NCI-H748 (cell line): Measurements from ENCODE around the gene STAT4.
A peak's percentile ranks its signal among the peaks of the same experiment; 100 is the strongest.
"Not testable (repeated sequence)": the region's sequence is repeated elsewhere in the genome, so short reads cannot be mapped to it uniquely, and the experiment has no call there.

Experiments used
- DNase-seq: peaks from one replicate; lab custom pipeline; 2025; ENCODE audit not compliant: unreplicated experiment; lab: John Stamatoyannopoulos, UW

The STAT4 gene

DNA sequence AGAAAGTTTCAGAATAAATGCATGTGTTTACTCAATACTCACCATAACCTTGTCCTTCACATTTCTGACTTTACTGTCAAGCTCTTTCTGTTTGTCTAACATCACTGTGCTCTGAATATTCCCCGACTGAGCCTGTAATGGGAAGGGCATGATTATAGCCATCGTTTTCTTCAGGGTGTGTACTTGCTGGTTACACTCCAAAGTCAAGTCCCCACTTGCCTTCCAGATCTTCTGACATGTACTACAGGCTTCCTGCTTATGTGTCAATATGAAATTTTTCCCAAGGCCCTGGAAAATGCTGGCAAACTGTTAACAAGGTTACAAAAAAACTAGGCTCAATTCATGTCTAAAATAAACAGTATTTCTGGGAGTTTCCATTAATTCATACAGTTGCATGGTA, 149.8 kb downstream of the STAT4 start:
- no peak for DNase-seq

DNA sequence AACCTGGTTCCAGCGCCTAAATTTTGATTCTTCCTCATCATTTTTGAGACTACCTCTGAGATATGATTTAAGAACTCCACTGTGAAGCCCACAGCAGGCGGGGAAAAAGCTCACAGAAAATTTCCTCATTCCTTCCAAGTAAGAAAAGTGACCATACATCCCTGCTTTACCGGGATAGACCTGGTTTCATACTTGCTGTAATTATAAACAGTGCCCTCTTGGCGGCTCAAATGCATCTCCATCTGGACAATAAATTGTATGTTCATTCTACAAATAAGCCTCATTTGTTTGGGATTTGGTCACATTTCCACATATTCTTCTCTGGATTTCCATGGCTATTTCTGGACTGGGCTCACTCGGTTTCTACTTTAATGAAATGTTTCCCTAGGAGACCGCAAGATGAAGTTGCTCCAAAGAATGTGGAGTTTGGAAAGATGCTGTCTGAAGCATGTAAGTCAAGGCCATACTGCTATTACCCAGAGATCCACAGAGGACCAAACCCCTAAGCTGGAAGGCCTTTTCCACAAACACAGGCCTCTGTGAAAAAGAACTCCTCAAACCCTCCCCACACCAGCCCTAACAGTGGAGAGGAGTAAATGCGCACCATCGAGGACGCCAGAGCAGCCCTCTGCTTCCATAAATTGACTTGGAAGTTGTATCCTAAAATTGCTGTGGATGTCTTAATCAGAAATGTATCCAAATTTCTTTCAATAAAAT, 150.7 kb downstream of the STAT4 start:
- no peak for DNase-seq

DNA sequence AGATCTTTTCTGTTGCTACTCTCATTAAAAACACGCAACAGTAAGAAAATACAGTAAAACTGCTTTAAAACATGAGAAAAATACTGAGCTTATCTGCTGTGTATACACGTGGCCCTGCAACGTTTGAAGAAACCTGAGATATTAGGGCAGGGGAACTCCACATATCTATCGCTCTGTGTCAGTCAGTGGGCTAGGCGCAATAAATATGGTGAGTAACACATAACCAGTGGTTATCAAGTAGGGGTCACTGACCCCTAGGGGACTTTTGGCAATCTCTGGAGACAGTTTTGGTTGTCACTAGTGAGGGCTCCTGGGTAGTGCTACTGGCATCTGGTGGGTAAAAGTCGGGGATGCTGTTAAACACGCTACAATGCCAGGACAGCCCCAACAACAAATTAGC, 151.7 kb downstream of the STAT4 start:
- no peak for DNase-seq

- no peak for DNase-seq
These were observed 153.2 kb downstream of the STAT4 start for GRCh38 chr2:190997526-190998113.

DNA sequence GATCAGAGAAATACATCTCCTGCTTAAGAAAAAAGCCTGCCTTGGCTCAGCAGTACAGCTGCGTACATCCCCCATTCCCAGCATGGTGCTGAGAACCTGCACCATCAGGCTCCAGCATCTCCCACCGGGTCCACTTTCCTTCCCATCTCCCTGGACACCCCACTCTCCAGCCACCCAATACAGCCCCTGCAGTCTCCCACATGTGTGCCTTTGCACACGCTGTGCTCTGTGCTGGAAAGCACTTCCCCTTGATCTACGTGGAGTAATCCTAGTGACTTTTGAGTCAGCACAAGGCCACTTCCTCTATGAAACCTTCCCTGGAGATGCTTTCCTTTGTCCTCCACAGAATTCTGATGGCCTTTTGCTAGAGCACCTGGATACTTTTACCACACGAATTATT, 153.8 kb downstream of the STAT4 start:
- no peak for DNase-seq

DNA sequence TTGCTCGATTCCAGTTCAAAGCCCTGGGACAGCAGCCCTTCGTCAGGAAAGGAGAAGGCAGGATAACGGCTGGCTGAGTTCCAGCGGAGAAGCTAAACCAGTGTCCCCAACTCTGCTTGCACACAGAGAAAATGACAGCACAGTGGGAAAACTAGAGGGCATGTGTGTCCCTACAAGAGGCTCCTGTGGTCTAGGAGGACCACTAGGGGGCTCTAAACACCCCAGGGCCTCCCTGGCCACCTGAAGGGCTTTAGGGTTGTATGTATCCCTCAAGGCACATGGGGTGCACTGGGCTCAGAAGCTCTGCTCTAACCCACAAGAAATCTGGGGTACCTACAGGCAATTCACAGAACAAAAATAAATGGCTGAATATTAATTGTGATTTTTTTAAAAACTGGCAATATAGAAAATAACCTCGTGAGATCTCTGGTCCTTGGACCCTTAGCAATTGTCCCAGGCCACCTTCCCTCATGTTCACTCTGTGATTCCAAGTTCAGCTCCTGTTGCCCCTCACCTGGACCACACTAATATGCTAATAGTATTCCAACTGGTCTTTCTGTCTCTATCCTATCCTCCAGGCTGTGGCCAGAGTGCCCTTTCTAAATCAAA, 154.4 kb downstream of the STAT4 start:
- DNase-seq, result peak; percentile 49

DNA sequence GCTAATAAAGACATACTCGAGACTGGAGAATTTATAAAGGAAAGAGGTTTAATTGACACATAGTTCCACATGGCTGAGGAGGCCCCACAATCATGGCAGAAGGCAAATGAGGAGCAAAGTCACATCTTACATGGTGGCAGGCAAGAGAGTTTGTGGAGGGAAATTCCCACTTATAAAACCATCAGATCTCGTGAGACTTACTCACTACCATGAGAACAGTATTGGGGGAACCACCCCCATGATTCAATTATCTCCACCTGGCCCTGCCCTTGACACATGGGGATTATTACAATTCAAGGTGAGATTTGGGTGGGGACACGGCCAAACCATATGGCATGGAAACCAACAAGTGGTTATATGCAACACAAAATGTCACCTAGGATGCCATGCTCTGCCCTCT, 155.5 kb downstream of the STAT4 start:
- not testable (repeated sequence) for DNase-seq

DNA sequence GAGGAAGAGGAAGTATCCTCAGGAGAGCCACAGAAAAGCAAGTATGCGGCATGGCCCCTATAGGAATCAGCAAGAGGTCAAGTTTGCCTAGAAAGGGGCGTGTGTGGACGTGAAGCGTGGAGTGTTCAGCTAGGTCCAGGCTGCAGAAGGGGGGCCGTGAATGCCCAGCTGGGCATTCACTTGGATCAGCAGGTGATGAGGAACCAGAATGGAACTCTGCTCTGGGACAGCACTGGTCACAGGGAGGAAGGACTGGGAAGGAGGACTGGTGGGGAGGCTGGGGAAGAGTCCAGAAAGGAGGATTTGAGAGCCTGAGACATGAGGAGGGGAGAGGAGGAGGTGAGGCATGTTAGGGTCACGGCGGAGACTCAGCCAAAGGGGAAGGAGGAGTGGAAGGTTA, 156.6 kb downstream of the STAT4 start:
- no peak for DNase-seq

- DNase-seq, result no peak
These were observed 157.5 kb downstream of the STAT4 start for GRCh38 chr2:190993292-190993643.

DNA sequence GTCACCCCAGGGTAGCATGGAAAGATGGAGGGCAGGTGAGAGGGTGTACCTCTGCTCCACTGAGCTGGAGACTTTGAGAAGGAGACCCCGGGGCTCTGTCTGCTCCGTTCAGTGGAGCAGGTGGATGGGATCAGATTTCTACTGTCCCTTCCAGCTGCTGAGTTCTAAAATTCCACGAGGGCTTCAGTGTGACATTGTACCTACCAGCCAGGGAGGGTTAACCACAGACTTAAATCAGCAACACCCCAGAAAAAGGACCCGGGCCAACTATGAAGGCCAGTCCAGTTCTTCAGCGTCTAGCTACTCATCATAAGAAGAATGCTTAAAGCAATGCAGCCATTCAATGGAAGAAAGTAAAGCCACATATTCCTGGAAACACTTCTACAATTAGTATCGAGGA, 160.7 kb downstream of the STAT4 start:
- DNase-seq, result no peak

DNA sequence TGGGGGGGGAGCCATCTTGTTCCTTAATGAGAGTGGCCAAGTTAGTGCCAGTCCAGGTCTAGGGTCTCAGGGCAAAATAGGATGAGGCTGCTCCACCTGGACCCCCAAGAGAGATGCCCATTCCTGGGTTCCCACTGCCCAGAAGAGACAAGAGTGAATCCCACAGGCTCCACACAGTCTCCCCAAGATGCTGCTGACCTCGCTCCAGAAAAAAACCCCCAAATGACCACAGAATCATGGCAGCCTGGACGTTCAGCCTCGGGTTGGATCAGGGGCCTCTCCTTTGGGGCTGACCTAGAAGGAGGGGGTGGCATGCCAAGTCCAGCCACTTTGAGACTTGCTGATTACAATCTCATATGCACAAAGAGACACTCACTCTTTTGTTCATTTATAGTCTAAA, 161.9 kb downstream of the STAT4 start:
- DNase-seq, result no peak

GRCh38 chr2:190987938-190988337, 162.9 kb downstream of the STAT4 start:
- DNase-seq, result no peak

GRCh38 chr2:190987116-190987515, 163.7 kb downstream of the STAT4 start:
- DNase-seq, result no peak

- DNase-seq, result peak; percentile 58
These were observed 164.4 kb downstream of the STAT4 start for GRCh38 chr2:190986221-190986953.

DNA sequence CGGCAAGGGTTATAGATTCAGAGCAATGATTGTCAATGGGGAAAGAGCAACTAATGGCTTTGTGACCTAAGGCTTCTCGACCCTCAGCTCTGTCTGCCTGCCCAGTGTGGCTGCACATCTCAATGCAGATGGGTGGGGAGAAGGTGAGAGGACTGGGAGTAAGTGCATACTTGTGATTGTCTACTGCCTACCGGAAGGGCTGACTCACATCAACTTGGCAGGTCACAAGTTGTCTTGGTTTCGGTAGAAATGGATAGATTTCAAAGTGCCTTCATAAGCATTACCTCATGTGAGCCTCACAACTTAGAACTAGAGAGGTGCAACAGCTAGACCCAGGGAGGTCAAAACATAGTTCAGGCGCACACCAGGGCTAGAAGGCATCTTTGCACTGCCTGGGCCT, 166.2 kb downstream of the STAT4 start:
- no peak for DNase-seq

DNA sequence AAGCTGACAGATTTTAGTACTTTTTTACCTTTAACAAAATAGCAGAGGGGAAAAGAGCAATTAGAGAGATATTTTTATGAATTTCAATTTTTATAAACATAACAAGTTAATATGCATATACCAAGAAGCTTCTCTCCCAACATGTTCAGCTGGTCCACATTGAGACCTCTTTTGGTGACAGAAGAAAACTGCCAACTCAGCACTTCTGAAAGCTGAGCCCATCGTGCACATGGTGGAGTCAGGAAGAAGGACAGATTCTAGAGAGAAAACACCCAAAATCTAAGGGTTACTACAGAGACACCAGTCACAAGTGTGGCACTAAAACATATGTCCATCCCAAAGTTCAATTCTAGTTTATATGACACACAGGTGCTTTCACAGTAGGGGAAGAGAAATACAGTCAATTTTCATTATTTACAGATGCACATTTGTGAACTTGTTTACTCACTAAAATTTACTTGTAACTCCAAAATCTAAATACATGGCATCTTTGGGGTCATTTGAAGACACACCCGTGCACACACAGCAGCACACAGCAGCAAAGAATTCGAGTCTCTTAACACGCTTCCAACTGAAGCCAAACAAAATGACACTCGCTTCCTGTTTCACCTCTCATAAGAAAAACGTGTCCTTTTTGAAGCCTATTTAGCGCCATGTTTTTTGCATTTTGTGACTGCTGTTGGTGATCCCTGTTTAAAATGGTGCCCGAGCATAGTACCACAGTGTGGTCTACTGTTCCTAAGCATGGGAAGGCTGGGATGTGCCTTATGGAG, 168.3 kb downstream of the STAT4 start:
- no peak for DNase-seq

DNA sequence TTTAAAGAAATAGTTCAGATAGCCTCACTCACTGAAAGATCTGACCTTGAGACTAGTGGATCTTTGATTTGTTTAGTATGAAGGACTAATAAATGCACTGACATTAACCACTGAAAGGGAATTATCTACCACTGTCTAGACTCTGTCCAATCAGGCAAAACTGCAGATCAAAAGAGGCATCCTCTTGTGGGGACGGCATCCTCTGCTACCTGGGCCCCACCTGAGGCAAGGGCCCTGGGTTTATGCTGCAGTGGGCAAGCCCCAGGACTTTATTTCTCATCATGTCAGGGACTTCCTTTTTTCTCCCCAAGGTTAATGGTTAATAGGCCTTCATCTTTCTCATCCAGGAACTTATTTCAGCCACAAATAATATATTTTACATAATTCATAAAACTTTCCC, 169.1 kb downstream of the STAT4 start:
- no peak for DNase-seq

DNA sequence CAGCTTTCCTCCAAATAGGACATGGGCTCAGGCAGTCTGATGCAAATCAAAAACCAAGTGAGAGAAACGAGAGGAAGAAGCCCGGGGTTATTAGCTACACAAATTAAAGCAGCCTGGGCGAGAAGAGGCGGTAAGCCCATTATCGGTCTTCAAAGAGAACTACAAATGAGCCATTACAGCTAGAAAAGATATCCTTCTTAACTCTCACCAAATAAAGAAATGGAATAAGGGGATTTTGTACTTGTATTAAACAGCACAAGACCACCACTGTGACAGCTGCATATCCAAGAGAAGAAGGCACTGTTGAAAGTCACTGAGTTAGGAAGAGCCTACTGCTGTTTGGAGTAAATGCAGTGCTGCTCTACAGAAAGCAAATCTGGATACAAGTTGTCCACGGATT, 169.5 kb downstream of the STAT4 start:
- no peak for DNase-seq

DNA sequence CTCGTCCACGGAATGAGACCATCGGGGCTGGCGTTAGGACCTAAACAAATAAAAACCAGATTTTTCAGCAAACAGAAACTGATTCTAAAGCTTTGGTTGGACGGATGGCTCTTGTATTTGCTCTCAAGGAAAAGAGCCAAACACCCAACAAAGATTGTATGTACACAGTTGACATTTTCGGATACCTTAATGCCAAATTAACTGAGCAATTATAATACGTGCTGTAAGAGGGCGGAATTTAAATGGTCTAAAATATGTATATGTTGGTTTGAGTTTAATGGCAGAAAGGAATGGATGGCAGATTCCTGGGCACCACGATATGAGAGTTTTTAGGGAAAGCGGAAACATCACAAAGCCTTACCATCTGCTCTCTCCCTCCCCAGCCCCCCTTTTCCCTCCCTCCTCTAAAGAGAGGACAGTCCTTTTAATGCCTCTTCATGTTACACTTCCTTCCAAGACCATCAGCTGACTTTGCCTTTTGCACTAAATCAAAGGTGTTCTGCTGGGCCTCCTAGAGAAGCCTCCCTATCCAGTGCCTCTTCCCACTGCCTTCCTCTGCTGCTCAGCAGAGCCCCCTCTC, 170.1 kb downstream of the STAT4 start:
- DNase-seq, result no peak

GRCh38 chr2:190979906-190980629, 170.7 kb downstream of the STAT4 start:
- peak; percentile 99 for DNase-seq
